ENCODE measurements around the gene HES5.
"Not testable (repeated sequence)": the region's sequence is repeated elsewhere in the genome, so short reads cannot be mapped to it uniquely, and the experiment has no call there.

HES5 gene, protein sequence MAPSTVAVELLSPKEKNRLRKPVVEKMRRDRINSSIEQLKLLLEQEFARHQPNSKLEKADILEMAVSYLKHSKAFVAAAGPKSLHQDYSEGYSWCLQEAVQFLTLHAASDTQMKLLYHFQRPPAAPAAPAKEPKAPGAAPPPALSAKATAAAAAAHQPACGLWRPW

GRCh38 chr1:2529784-2530512 lies at the start of gene HES5:
TSS of gene HES5 (minus strand) at chr1:2530263. CDS start at chr1:2530164, 99 bp downstream.
- peak in 38 of 56 donors; percentile 21 to 88 (median 56) for DNase-seq

GRCh38 chr1:2578758-2579118 lies 48.7 kb upstream of the HES5 start:
- no peak for DNase-seq

- not testable (repeated sequence) for DNase-seq
These were observed 47.6 kb upstream of the HES5 start for GRCh38 chr1:2577565-2578075.

DNA sequence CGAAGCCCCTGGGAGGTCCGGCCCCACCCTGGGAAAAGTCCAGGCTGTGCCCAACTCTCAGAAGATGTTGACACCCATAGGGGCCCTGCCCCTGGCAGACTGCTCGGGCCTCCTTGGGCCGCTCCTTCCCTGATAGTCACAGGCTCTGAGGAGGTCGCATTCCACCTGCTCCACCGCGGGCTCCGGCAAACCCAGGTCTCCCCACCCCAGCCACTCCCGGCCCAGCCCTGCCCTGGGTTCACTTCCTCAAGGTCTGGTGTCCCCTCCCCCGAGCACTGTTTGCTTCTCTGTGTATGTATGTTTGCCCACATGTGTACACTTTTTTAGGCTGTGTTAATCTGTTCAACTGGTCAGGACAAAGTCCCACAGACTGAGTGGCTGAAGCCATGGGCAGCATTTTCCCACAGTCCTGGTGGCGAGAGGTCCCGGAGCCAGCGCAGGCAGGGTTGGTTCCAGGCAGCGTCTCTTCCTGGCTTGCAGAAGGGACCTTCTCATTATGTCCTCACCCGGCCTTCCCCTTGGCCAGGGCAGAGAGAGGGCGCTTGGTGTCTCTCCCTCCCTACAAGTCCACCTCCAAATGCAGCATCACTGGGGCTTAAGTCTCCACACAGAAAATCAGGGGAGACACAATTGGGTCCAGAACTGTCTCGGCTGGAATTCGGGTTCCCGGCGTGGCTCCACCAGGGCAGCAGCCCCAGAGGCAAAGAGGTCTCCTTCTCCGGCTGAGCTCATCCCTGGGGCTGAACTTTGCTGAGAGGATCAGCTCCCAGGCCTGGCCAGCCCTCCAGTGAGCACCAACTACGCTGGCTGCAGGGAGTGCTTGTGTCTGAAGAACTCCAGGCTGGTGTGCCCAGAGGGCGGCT lies 46.0 kb upstream of the HES5 start:
- DNase-seq = no peak

DNA sequence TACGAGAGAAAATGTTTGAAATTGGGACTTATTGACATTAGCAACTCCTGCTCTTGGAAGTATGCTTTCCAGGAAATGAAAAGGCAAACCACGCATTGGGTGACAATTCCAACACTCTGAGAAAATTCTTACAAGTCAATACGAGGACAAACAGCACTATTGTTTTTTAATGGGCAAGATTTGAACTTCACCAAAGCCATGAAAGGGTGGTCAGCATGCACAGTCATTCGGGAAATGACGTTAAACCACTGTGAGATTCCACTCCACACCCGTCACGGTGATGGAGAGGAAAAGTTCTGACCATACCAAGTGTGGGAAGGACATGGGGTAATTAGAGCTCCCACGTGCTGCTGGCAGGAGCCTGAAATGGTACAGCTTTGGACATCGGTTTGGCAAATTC lies 44.3 kb upstream of the HES5 start:
- no peak for DNase-seq

DNA sequence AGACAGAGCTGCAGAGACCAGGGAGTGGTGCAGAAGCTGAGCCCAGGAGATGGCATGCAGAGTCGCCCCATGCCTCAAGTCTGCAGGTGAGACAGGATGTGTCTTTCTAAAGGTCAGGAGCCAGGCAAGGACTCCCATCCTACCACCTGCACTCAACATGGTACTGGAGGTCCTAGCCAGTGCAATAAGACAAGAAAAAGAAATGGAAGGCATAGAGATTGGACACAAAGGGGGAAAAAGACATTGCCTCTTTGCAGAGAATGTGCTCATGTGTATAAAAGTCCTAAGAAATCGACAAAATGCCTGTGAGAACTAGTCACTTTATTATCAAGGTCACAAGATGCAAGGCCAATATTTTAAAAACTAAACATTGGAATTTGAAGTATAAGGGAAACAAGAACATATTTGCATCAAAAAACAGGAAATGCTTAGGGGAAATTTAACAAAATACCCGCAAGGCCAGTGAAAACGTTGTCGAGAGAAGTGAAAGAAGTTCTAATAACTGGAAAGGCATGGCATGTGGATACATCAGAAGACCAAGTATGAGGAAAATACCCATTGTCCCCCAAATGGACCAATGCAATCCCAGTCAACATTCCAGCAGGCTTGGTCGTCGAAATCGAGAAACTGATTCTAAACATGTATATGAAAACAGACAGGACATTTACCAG lies 43.3 kb upstream of the HES5 start:
- DNase-seq = no peak

DNA sequence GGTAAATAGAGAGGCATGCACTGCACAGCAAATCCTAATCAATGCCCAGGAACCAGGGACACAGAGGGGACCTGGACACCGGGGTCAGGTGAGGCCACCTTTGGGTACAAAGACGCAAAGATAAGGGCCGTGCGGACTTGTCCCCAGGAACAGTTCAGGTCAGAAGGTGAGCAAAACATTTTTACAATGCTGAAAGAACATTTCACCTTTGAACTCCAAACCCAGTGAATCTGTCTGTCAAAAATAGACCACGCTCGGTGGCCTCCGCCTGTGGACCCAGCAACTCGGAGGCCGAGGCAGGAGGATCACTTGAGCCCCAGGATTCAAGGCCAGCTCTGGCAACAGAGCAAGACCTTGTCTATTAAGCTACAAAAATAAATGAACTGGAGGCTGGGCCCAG lies 41.3 kb upstream of the HES5 start:
- no peak for DNase-seq

- DNase-seq = no peak
These were observed 40.3 kb upstream of the HES5 start for GRCh38 chr1:2570332-2570731.

DNA sequence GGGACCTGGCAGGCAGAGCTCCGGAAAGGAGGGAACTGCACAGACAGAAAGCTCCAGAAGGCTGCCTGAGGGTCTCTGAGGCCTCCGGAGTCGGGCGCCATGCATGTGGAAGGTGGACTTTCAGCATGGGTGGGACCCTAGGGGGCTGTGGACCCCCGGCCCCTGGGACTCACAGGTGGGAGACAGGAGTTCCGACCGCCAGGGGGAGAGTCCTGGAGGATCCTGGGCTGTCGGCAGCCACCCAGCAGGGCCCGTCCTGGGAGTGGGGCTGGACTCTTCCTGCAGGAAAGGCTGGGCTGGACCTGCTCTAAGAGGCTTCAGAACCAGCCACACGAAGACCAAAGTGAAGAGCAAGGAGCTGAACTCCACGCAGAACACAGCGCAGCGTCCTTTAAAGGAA lies 39.6 kb upstream of the HES5 start:
- DNase-seq = not testable (repeated sequence)

- DNase-seq = no peak
These were observed 39.0 kb upstream of the HES5 start for GRCh38 chr1:2569060-2569459.

DNA sequence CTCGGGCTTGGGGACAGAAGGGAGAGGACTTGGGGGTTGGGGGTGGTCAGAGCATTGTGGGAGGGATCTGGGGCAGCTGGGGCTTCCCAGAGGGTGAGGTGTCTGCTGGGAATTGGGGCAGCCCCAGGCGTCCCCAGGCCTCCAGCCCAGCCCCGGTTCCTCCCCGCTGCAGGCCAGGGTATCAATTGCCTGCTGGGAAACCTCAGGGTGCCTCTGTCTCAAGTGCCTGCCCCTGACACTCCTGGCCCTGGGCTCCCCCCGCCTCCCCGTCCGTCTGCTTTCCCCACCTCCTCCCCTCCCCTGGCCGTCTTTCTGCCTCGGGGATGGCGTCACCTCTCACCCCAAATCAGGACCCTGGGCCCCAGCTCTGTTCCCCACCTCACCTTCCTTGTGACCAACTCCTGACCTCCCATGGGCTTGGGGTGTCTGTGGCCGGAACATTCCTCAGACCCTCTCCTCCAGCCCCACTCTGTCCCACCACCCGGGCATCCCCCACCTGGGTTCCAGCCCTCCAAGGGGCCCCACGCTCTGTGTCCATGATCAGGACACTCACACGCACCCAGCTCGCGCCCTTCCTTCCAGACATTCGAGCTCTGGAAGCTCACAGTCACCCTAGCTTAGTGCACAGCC lies 38.2 kb upstream of the HES5 start:
- not testable (repeated sequence) for DNase-seq

GRCh38 chr1:2567083-2567679 lies 37.1 kb upstream of the HES5 start:
- DNase-seq = no peak

- DNase-seq = no peak
These were observed 36.3 kb upstream of the HES5 start for GRCh38 chr1:2566101-2567045.

- no peak for DNase-seq
These were observed 34.8 kb upstream of the HES5 start for GRCh38 chr1:2564815-2565374.

DNA sequence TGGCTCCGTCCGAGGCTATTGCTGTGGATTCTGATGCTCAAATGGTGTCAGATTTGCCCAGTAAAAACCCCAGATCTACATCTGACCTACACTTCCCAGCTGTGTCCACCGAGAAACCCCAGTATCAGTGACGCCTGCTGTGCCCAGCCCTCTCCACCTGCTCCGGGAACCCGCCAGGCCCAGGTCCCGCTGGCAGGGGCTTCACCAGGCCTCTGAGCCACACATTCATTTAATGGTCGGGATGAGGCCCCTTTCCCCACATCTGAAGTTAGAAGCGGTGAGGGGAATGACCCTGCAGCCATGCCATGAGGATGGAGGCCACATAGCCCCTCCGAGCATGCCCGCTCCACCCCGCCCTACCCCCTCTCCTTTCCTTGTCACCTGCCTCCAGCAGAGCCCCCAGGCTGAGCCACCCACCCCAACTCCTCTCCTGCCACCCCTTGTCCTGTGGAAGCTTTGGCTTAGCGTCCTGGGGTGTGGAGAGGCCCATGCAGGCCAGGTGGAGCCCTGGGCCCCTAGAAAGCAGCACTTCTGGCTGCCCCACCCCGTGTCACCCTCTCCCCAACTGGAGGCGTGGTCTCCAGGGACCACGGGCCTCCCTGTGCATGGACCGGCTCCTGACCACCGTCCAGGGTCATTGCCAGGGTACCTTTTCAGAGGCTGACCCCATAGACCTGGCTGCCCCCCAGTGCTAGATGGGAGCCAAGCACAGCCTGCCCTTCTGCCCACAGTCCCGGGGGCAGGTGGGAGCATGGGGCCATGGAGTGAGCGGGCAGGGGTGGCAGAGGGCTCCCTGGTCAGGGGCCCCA lies 34.1 kb upstream of the HES5 start:
- DNase-seq = no peak

DNA sequence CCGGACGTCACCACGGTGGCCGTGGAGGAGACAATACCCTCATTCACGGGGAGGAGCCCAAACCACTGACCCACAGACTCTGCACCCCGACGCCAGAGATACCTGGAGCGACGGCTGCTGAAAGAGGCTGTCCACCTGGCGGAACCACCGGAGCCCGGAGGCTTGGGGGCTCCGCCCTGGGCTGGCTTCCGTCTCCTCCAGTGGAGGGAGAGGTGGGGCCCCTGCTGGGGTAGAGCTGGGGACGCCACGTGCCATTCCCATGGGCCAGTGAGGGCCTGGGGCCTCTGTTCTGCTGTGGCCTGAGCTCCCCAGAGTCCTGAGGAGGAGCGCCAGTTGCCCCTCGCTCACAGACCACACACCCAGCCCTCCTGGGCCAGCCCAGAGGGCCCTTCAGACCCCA lies 33.1 kb upstream of the HES5 start:
- DNase-seq = no peak

DNA sequence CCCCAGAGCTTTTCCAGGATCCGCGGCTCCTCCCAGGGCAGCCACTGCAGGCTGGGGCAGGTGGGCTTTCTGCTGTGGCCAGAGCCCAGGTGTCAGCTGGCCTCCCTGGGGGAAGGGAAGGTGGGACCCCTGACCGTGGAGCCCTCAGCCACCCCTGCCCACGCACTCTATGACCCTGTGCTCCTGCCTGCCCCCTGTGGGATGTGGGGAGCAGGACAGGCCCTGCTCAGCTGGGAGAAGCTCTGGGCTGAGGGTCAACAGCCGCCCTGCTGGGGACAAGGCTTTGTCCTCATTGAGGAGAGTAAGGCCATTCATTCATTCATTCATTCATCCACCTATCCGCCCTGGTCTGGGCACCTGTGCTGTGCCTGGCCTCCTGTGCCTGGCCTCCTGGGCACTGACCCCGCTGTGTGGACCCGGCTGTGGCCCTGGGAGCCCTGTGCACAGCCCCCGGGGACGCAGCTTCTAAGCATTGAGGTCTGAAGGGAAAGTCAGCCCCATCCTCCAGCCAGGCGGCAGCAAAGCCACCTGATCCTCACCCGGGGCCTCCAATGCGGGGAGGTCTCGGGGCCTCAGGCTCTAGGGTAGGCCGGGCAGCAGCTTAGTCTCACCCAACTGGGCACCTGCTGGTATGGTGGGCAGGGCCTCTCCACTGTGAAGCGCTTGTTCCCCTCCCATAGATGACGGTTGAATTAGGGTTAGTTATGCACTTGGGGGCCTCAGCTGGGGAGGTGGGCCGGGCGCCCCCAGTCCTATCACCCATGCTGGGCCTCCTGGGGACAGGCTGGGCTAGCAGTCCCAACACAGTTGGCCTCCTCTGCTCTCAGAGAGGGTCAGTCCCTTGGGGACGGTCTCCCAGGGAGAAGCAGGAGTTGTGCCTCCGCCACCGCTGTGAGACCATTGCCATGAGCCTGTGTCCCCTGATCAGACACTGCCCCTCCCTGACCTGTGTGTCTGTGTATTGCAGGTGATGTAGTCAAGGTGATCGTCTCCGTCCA lies 32.1 kb upstream of the HES5 start:
- DNase-seq = no peak

Data from nucleus accumbens (tissue), 56 donors.